Muscle layer of colon (tissue), 2 donors: Measurements from ENCODE around the gene BCL11B.

ENCODE experiments used
- H3K27ac ChIP-seq: one replicate; pipeline ENCODE4 v1.7.0; 2013; ENCODE audit warnings: low read depth, mild to moderate bottlenecking, low read length, moderate library complexity
- H3K27me3 ChIP-seq, 2 donors: one replicate each; pipeline ENCODE4 v1.7.0; 2013; ENCODE audit warnings: low read length in 2 of 2, mild to moderate bottlenecking in 2 of 2; ENCODE audit not compliant: insufficient read depth in 2 of 2, control insufficient read depth in 1 of 2
- H3K36me3 ChIP-seq: one replicate; pipeline ENCODE4 v1.7.0; 2013; ENCODE audit warnings: mild to moderate bottlenecking, low read length; ENCODE audit not compliant: insufficient read depth
- H3K4me1 ChIP-seq: one replicate; pipeline ENCODE4 v1.7.0; 2013; ENCODE audit warnings: mild to moderate bottlenecking, low read length; ENCODE audit not compliant: insufficient read depth
- H3K4me3 ChIP-seq, 2 donors: one replicate each; pipeline ENCODE4 v1.7.0; 2013; ENCODE audit warnings: low read length in 2 of 2, low read depth in 1 of 2, mild to moderate bottlenecking in 1 of 2, moderate library complexity in 1 of 2
- H3K9ac ChIP-seq: one replicate; pipeline ENCODE4 v1.7.0; 2013; ENCODE audit warnings: low read length
- H3K9me3 ChIP-seq: one replicate; pipeline ENCODE4 v1.7.0; 2013; ENCODE audit warnings: mild to moderate bottlenecking, low read length
- donor health status: abdominal sarcoma.
- donor health status: Adenocarcinoma of cecum.

Gene BCL11B

DNA sequence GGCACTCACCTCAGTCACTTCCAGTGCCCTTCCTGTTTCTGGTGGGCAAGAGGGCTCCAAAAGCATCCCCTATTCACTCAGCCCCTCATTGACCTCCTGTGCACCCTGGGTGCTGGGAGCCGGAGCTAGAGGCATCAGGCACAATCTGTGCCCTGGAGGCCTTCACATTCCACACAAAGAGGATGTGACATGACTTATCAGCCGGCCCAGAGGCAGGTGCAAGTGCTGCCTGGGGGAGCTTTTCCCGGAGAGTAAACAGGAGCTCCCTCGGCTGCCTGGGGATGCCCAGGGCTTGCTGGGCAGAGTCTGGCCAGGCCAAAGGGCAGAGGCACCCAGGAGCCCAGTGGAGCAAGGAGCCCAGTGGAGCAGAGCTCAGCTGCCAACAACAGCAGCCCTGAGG lies 64.5 kb downstream of the BCL11B start:
- H3K27me3 ChIP-seq: no peaks in the 10 kb centered on the region
- no peaks in the 10 kb centered on the region for H3K4me1 ChIP-seq
- no peaks in the 10 kb centered on the region for H3K9me3 ChIP-seq
- no peak overlapping the region for H3K9ac ChIP-seq
- no peak overlapping the region for H3K27ac ChIP-seq
- H3K4me3 ChIP-seq: no peak overlapping the region
- H3K36me3 ChIP-seq: no peaks in the 10 kb centered on the region

DNA sequence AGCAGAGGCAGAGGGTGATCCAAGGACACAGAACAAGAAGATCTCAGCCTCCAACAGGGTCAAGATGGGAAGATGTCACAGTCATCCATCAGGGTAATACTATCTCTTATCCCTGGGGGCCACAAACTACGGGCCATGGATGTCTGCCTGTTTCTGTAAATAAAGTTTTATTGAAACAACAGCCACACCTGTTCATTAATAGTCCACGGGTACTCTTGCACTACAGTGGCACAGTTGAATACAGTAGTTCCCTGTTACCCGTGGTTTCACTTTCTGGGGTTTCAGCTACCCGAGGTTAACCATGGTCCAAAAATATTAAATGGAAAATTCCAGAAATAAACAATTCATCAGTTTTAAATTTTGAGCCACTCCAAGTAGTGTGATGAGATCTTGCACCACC lies 65.9 kb downstream of the BCL11B start:
- no peaks in the 10 kb centered on the region for H3K4me1 ChIP-seq
- H3K9me3 ChIP-seq: no peaks in the 10 kb centered on the region

DNA sequence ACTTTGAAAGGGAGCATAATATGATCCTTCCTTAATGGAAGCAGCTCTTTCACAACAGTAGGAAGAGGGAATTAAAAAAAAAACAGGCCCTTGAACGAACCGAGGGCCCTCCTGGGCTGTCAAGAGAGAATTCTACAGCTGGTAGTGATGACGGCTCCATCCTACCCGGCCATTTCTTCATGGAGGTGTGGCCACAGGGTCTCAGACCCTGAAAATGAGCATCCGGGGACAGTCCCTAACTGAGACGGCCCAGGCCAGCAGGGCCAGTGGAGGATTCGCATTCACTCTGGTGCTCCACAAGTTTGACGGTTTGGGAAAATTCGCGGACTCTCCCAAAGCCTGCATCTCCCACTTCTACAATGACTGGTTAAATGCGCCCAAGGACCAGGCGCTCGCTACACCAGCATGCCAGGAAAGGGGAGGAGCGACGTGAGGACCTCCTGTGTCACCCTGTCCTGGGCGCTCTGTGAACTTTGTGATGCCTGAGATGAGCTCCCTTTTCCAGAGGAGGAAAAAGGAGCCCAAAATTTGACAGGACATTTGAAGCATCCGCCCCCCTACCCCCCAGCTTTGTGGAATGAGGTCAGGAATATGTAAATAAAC lies 66.8 kb downstream of the BCL11B start:
- Histone ChIP-seq H3K9me3 (no peaks in the 10 kb centered on the region), H3K36me3 (no peaks in the 10 kb centered on the region), H3K4me1 (no peaks in the 10 kb centered on the region), H3K27ac (no peak overlapping the region), H3K4me3 (no peak overlapping the region), H3K27me3 (no peaks in the 10 kb centered on the region), H3K9ac (no peak overlapping the region)

More for the DNA sequence above, 65.9 kb downstream of the BCL11B start:
- H3K4me3 ChIP-seq: no peak overlapping the region
- H3K27ac ChIP-seq: no peak overlapping the region
- no peak overlapping the region for H3K9ac ChIP-seq
- no peaks in the 10 kb centered on the region for H3K36me3 ChIP-seq
- no peaks in the 10 kb centered on the region for H3K27me3 ChIP-seq

DNA sequence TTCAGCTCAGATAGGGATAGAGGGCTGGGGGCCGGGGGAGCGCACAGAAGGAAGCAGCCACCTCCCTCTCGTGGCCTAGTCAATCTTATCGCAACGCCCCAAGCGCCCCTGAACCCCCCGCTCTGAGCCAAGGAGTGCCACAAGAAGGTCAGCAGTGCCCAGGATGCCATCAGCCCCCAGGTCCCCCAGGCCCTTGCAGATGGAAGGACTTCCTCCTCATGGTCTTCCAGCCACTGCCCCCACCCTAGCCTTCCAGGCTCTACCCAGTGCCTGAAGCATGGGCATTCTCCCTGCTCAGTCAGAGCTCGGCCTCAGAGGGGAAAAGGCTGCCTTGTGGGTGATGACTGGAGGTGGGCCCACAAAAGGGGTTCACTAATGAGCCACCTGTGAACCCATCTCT lies 68.2 kb downstream of the BCL11B start:
- H3K4me3 ChIP-seq: no peak overlapping the region
- no peak overlapping the region for H3K9ac ChIP-seq
- no peak overlapping the region for H3K27ac ChIP-seq
- no peaks in the 10 kb centered on the region for H3K4me1 ChIP-seq
- no peaks in the 10 kb centered on the region for H3K27me3 ChIP-seq
- no peaks in the 10 kb centered on the region for H3K9me3 ChIP-seq
- no peaks in the 10 kb centered on the region for H3K36me3 ChIP-seq

DNA sequence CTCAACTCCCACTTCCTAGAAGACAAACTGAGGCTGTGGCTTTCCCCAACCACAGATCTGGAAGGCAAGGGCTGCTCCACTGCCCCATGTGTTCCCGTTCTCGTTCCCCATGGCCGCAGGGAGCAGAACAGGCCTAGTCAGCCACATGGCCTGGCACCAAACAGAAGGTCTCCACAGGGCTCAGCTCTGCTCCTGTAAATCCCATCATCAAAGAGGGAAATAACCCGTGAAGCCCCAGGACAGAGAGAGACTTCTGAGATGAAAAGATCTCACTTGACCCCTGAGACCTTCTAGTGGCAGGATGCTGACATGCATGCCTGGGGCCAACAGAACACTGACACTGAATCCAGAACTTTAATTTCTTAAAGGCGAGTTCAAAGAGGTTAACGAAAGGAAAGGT lies 68.9 kb downstream of the BCL11B start:
- Histone ChIP-seq H3K4me1 (no peaks in the 10 kb centered on the region), H3K36me3 (no peaks in the 10 kb centered on the region), H3K27me3 (no peaks in the 10 kb centered on the region), H3K27ac (no peak overlapping the region), H3K9me3 (no peaks in the 10 kb centered on the region), H3K4me3 (no peak overlapping the region), H3K9ac (no peak overlapping the region)

DNA sequence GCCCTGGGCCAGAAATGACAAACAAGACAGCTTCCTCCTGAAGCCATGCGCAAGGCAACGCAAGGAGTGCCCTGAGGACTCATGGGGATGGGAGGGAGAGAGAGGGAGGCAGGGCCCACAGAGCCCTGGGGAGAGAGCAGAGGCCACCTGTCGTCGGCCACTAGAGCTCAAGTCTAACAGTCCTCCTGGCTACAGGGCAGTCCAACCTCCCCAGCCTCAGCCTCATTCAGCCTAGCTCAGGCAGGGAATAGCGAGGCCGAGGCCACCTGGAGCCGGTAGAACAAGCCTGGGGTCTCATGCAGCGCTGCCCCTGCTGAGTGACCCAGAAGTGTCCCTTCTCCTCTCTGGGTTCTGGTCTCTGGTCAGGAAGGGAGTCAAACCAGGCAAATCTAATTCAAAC lies 69.5 kb downstream of the BCL11B start:
- Histone ChIP-seq H3K27me3 (no peaks in the 10 kb centered on the region), H3K9ac (no peak overlapping the region), H3K4me1 (no peaks in the 10 kb centered on the region), H3K4me3 (no peak overlapping the region), H3K27ac (no peak overlapping the region), H3K36me3 (no peaks in the 10 kb centered on the region), H3K9me3 (no peaks in the 10 kb centered on the region)

DNA sequence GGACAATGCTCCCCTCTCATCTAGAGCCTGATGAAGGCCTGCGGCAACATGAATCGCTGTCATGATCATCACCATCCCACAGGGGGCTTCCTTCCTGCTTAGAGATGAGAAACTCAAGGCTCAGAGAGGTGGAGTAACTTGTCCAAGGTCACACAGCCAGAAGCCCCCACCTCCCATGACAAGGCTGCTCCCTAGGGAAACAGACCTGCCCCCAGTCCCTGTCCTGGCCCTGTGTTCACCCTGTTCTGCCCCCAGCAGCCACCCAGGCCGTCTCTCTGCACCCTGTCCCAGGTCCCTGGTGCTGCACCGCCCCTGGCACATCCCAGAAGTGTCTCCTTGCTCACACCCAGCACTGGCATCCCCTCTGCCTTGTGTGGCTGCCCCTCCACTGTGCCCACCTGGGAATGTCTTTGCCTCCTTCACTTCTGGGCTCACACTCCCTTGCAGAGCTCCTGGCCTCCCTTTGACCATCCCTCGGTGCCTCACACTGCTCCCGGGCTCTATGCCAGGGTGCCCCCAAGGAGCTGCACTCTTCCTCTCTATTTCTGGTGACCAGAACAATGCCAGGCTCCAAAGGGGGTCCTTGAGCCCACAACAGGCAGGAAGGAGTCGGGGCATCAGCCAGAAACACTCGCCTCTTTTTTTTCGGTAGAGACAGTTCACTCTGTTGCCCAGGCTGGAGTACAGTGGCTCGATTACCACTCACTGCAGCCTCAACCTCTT lies 70.5 kb downstream of the BCL11B start:
- H3K9me3 ChIP-seq: no peaks in the 10 kb centered on the region
- no peaks in the 10 kb centered on the region for H3K27me3 ChIP-seq
- H3K27ac ChIP-seq: no peak overlapping the region
- no peak overlapping the region for H3K9ac ChIP-seq
- no peaks in the 10 kb centered on the region for H3K4me1 ChIP-seq
- H3K36me3 ChIP-seq: no peaks in the 10 kb centered on the region
- H3K4me3 ChIP-seq: no peak overlapping the region

DNA sequence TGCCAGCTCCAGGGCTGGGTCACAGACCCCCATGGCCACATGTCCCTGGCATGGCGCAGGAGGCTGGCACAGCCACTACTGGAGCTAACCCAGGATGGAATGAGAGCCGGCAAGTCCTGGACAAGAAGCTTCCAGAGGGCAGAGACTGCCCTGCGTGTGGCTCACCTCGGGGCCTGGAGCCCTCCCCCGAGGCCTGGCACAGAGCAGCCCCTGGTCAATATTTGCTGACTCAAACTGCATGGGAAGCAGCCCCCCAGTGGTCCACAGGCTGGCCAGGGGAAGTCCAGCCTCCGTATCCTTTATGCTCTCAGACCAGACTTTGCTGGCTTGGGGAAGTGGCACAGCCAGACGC lies 71.4 kb downstream of the BCL11B start:
- H3K36me3 ChIP-seq: no peaks in the 10 kb centered on the region
- H3K9me3 ChIP-seq: no peaks in the 10 kb centered on the region
- H3K4me3 ChIP-seq: no peak overlapping the region
- no peak overlapping the region for H3K9ac ChIP-seq
- H3K27me3 ChIP-seq: no peaks in the 10 kb centered on the region
- no peaks in the 10 kb centered on the region for H3K4me1 ChIP-seq
- no peak overlapping the region for H3K27ac ChIP-seq

DNA sequence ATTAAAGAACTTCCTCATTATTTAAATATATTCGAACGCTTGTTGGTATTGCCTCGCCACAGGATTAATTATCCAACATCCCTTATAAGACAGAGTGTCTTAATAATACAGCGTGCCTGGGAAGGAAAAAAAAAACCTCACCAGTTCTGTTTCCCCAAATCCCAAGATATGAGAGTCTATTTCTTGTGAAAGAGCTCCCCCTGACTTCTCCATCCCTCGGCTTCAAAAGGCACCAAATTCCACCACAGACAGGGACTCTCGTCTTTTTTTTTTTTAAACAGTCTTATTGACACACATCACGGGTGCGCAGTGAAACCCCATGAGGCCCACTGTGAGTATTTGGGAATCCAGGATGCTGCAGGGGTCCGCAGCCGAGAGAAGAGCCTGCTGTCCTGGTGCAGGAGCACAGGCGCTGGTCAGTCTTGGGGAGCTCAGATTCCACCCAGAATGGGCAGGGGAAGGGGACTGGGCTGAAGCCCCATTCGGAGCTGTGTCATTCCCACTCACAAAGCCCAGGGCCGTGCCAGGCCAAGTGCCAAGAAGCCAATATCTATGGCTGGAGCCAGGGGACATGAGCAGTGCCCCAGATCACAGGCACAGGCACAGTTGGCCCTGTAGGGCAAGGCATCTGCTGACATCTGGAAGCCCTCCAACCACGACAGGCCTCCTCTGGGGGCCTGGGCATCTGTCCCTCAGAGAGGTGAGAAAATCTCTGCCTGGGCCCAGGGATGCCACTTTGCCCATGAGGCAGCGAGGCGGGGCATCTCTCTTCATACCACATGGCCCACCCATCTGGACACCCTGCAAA lies 71.9 kb downstream of the BCL11B start:
- Histone ChIP-seq H3K27ac (no peak overlapping the region), H3K27me3 (no peaks in the 10 kb centered on the region), H3K4me3 (no peak overlapping the region), H3K4me1 (no peaks in the 10 kb centered on the region), H3K36me3 (no peaks in the 10 kb centered on the region), H3K9ac (no peak overlapping the region), H3K9me3 (no peaks in the 10 kb centered on the region)

DNA sequence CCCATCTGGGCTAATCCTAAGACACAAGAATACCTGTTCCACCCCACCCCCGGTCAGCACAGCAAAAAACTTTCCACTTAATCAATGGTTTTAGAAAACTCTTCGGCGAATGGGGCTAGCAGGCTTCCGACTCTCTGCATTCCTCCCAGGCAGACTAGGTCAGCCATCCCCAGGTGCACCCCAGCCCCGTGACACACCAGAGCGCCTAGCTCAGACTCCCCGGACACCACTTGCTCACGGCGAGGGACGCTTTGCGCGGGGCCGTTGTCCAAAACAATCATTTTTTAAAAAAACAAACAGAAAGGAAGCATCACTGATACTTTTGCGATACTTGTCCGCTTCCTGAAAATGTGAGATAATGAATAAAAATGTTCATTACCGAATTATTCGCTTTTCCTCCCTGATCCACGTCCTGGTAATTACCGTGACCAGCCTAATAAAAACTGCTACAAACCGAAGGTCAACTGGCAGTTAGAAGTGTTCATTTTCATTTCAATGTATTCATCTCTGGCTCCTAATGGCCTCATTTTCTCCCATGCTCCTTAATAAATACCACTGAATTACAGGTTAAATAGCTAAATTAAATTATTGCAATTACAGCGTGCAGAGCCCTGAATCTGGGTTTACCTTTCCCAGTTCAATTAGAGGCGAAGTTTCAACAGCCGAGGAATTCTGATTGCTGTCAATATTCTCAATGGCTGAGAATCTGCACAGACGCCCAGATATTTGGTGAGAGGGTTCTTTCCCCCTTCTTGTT lies 73.1 kb downstream of the BCL11B start:
- H3K27me3 ChIP-seq: no peaks in the 10 kb centered on the region
- H3K27ac ChIP-seq: no peak overlapping the region
- no peak overlapping the region for H3K4me3 ChIP-seq
- H3K4me1 ChIP-seq: no peaks in the 10 kb centered on the region
- no peak overlapping the region for H3K9ac ChIP-seq
- H3K9me3 ChIP-seq: no peaks in the 10 kb centered on the region
- H3K36me3 ChIP-seq: no peaks in the 10 kb centered on the region

DNA sequence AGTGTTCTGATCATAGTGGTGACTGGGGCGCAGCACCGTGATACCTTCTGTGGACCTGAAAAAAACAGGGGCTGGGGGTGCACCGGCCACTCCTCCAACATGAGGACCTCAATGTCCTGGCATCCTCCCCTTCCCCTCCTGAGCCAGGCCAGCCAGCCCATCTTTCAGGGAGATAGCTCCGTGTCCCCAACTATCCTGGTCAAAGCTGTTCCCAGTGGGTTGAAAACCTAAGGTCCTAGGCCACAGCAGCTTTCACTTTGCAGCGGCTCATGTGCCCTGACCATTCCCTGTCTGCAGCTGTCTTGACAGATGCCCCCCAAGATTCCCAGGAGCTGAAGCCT lies 75.7 kb downstream of the BCL11B start:
- Histone ChIP-seq H3K9me3 (no peaks in the 10 kb centered on the region), H3K4me3 (no peak overlapping the region), H3K4me1 (peaks cover 12% of the 10 kb centered on the region), H3K9ac (no peak overlapping the region), H3K36me3 (no peaks in the 10 kb centered on the region), H3K27me3 (no peaks in the 10 kb centered on the region), H3K27ac (no peak overlapping the region)
